GM12892 (cell line): ENCODE measurements around the gene CAT.
"Not testable (repeated sequence)": the region's sequence is repeated elsewhere in the genome, so short reads cannot be mapped to it uniquely, and the experiment has no call there.

Experiments
- DNase-seq: peaks from one replicate; pipeline ENCODE4 v3.0.0; 2011; ENCODE audit not compliant: insufficient read length
- FAIRE-seq: peaks from 2 replicates; lab custom pipeline; 2011; peaks lifted over from hg19 to GRCh38; lab: Jason Lieb, UNC
- POLR2A ChIP-seq: IDR thresholded peaks from 2 replicates; pipeline ENCODE4 v1.6.1; 2011; ENCODE audit warnings: low read depth, low read length, control low read depth
- POLR2AphosphoS5 ChIP-seq: IDR thresholded peaks from 2 replicates; pipeline ENCODE4 v1.6.1; 2011; ENCODE audit warnings: low read depth, low read length, control low read depth
- TAF1 ChIP-seq: IDR thresholded peaks from 2 replicates; pipeline ENCODE4 v1.6.1; 2011; ENCODE audit warnings: low read depth, mild to moderate bottlenecking, control low read depth, low read length, borderline replicate concordance

CAT gene

GRCh38 chr11:34408580-34409172 is 30.1 kb upstream of the CAT start:
- TF ChIP-seq TAF1, result no peak
- TF ChIP-seq POLR2AphosphoS5, result no peak
- TF ChIP-seq POLR2A, result no peak
- DNase-seq (no peak), FAIRE-seq (no peak)

- no peak for FAIRE-seq
- no peak for DNase-seq
- TF ChIP-seq POLR2A, result no peak
- TF ChIP-seq POLR2AphosphoS5, result no peak
- TF ChIP-seq TAF1, result no peak
Observed at GRCh38 chr11:34411111-34411510, 27.6 kb upstream of the CAT start.

GRCh38 chr11:34411791-34412190 is 26.9 kb upstream of the CAT start:
- no peak for TF ChIP-seq TAF1
- no peak for TF ChIP-seq POLR2AphosphoS5
- TF ChIP-seq POLR2A, result no peak
- no peak for DNase-seq
- FAIRE-seq, result no peak

- TF ChIP-seq POLR2AphosphoS5, result no peak
- no peak for TF ChIP-seq TAF1
- TF ChIP-seq POLR2A, result no peak
- DNase-seq, result no peak
- no peak for FAIRE-seq
Observed at GRCh38 chr11:34413263-34413662, 25.5 kb upstream of the CAT start.

- DNase-seq (no peak), FAIRE-seq (no peak)
- TF ChIP-seq POLR2AphosphoS5, result no peak
- TF ChIP-seq POLR2A, result no peak
Observed at GRCh38 chr11:34415538-34415937, 23.2 kb upstream of the CAT start.

- TF ChIP-seq POLR2A (no peak), POLR2AphosphoS5 (no peak), TAF1 (no peak)
- FAIRE-seq (no peak), DNase-seq (no peak)
Observed at GRCh38 chr11:34416088-34416487, 22.6 kb upstream of the CAT start.

GRCh38 chr11:34416766-34417165 is 22.0 kb upstream of the CAT start:
- TF ChIP-seq TAF1, result no peak
- TF ChIP-seq POLR2A, result no peak
- no peak for TF ChIP-seq POLR2AphosphoS5
- FAIRE-seq (no peak), DNase-seq (no peak)

GRCh38 chr11:34417202-34417601 is 21.5 kb upstream of the CAT start:
- no peak for FAIRE-seq
- DNase-seq, result no peak
- TF ChIP-seq POLR2AphosphoS5 (no peak), POLR2A (no peak), TAF1 (no peak)

- TF ChIP-seq POLR2AphosphoS5 (no peak), POLR2A (no peak), TAF1 (no peak)
- FAIRE-seq (no peak), DNase-seq (no peak)
Observed at GRCh38 chr11:34419158-34419557, 19.6 kb upstream of the CAT start.

GRCh38 chr11:34423300-34423699 is 15.4 kb upstream of the CAT start:
- DNase-seq, result no peak
- FAIRE-seq, result no peak
- no peak for TF ChIP-seq POLR2AphosphoS5

- DNase-seq, FAIRE-seq: not testable (repeated sequence)
Observed at GRCh38 chr11:34424826-34425225, 13.9 kb upstream of the CAT start.

GRCh38 chr11:34425360-34425759 is 13.4 kb upstream of the CAT start:
- FAIRE-seq (no peak), DNase-seq (no peak)
- TF ChIP-seq POLR2A, result no peak
- TF ChIP-seq POLR2AphosphoS5, result no peak
- no peak for TF ChIP-seq TAF1

- no peak for FAIRE-seq
- no peak for DNase-seq
- TF ChIP-seq POLR2A, result no peak
- TF ChIP-seq TAF1, result no peak
Observed at GRCh38 chr11:34425867-34426266, 12.9 kb upstream of the CAT start.

GRCh38 chr11:34426766-34427185 is 12.0 kb upstream of the CAT start:
- no peak for FAIRE-seq
- TF ChIP-seq POLR2AphosphoS5, result no peak
- no peak for TF ChIP-seq POLR2A
- TF ChIP-seq TAF1, result no peak
- DNase-seq, result no peak
